Measurements from ENCODE around the gene SMYD3.

SMYD3 gene

GRCh38 chr1:245932302-245932972 lies 574.6 kb downstream of the SMYD3 start:
- DNase-seq, result no peak

GRCh38 chr1:245931450-245931849 lies 575.6 kb downstream of the SMYD3 start:
- DNase-seq, result no peak

GRCh38 chr1:245929224-245929623 lies 577.9 kb downstream of the SMYD3 start:
- DNase-seq, result no peak

- no peak for DNase-seq
Observed at GRCh38 chr1:245926888-245927287, 580.2 kb downstream of the SMYD3 start.

- no peak for DNase-seq
Observed at GRCh38 chr1:245923215-245923614, 583.9 kb downstream of the SMYD3 start.

- no peak for DNase-seq
Observed at GRCh38 chr1:245921417-245921816, 585.7 kb downstream of the SMYD3 start.

GRCh38 chr1:245917403-245917802 lies 589.7 kb downstream of the SMYD3 start:
- DNase-seq, result no peak

GRCh38 chr1:245915841-245916240 lies 591.2 kb downstream of the SMYD3 start:
- no peak for DNase-seq

GRCh38 chr1:245915406-245915805 lies 591.7 kb downstream of the SMYD3 start:
- DNase-seq, result no peak

GRCh38 chr1:245908543-245908942 lies 598.5 kb downstream of the SMYD3 start:
- no peak for DNase-seq

- no peak for DNase-seq
Observed at GRCh38 chr1:245906207-245906606, 600.9 kb downstream of the SMYD3 start.

- no peak for DNase-seq
Observed at GRCh38 chr1:245903851-245904250, 603.2 kb downstream of the SMYD3 start.

GRCh38 chr1:245901565-245901964 lies 605.5 kb downstream of the SMYD3 start:
- DNase-seq, result no peak

GRCh38 chr1:245901037-245901436 lies 606.0 kb downstream of the SMYD3 start:
- DNase-seq, result no peak

- no peak for DNase-seq
Observed at GRCh38 chr1:245898581-245898980, 608.5 kb downstream of the SMYD3 start.

- no peak for DNase-seq
Observed at GRCh38 chr1:245896258-245896657, 610.8 kb downstream of the SMYD3 start.

GRCh38 chr1:245895455-245895959 lies 611.6 kb downstream of the SMYD3 start:
- DNase-seq, result no peak

GRCh38 chr1:245894843-245895242 lies 612.2 kb downstream of the SMYD3 start:
- no peak for DNase-seq

- DNase-seq, result no peak
Observed at GRCh38 chr1:245893025-245893424, 614.1 kb downstream of the SMYD3 start.

GRCh38 chr1:245888809-245889208 lies 618.3 kb downstream of the SMYD3 start:
- peak; percentile 21 for DNase-seq

GRCh38 chr1:245887829-245888228 lies 619.2 kb downstream of the SMYD3 start:
- DNase-seq, result no peak

- DNase-seq, result no peak
Observed at GRCh38 chr1:245881767-245882391, 625.2 kb downstream of the SMYD3 start.

GRCh38 chr1:245880754-245881403 lies 626.2 kb downstream of the SMYD3 start:
- DNase-seq, result no peak

GRCh38 chr1:245879091-245879490 lies 628.0 kb downstream of the SMYD3 start:
- no peak for DNase-seq

Data from CD4-positive, alpha-beta T cell treated with Interleukin-6 for 4 hours (primary cell).